HepG2 (cell line): ENCODE measurements around the gene IQGAP2. TPM values are rescaled to one million over a fixed set of nuclear protein-coding genes. Genes with fewer than 3 reads are reported as not detected.

Source experiments
- ATAC-seq: fragments of 200-7000 bp; cut with Tn5 transposase; 3 replicates; pipeline ENCODE4 v1.9.1; 2020; ENCODE audit warnings: mild to moderate bottlenecking, moderate library complexity
- BruUV-seq: library from RNA; stranded (reverse); fragments of 400-500 nt; replicated peaks from 2 replicates; lab custom pipeline; 2021; lab: Mats Ljungman, UMichigan
- CTCF ChIA-PET: fragments of 300-600 bp; formaldehyde crosslinking; extraction: SDS; loops from one replicate; lab custom pipeline; 2021; ENCODE audit warnings: low total read pairs, inconsistent platforms, low intra/inter-chr PET ratio; lab: Yijun Ruan, JAX
- POLR2A ChIA-PET: fragments of 350-600 bp; sonication (Branson Sonifier 250); formaldehyde crosslinking; loops from one replicate; lab custom pipeline; 2020; ENCODE audit warnings: antibody characterized with exemption, inconsistent platforms; lab: Yijun Ruan, JAX
- DNase-seq: peaks from one replicate; pipeline ENCODE4 v3.0.0-alpha.2; 2015; ENCODE audit warnings: low spot score
- FAIRE-seq: peaks from 3 replicates; lab custom pipeline; 2011; peaks lifted over from hg19 to GRCh38; lab: Jason Lieb, UNC
- H2AFZ ChIP-seq: one replicate; pipeline ENCODE4 v1.6.1; 2011; ENCODE audit warnings: low read length, inconsistent platforms
- H3K27ac ChIP-seq: fragments of 300-600 bp; 3 replicates; pipeline ENCODE4 v1.8.0; 2011; ENCODE audit warnings: mixed run types, mild to moderate bottlenecking, mixed read lengths, low read length, inconsistent platforms; ENCODE audit not compliant: insufficient read depth; ENCODE audit errors: extremely low read length
- H3K27me3 ChIP-seq, 2 experiments: fragments of 200-600 bp in 1 of 2; 2 replicates in 1 of 2; 3 replicates in 1 of 2; pipeline versions ENCODE4 v1.6.0 to v1.8.0; 2011; ENCODE audit warnings: low read length in 2 of 2, mild to moderate bottlenecking in 2 of 2, moderate library complexity in 2 of 2, inconsistent platforms in 1 of 2; ENCODE audit not compliant: insufficient read depth in 2 of 2, control insufficient read depth in 1 of 2
- H3K36me3 ChIP-seq, 2 experiments: fragments of 200-600 bp in 1 of 2; replicated peaks in 1 of 2; 2 replicates in 1 of 2; 3 replicates in 1 of 2; pipeline versions ENCODE4 v1.5.1 to v1.8.0; 2011; ENCODE audit warnings: low read length in 2 of 2, inconsistent platforms in 1 of 2; ENCODE audit not compliant: insufficient read depth in 2 of 2, control insufficient read depth in 1 of 2
- H3K4me1 ChIP-seq: 2 replicates; pipeline ENCODE4 v1.5.1; 2012; ENCODE audit warnings: low read length, inconsistent platforms; ENCODE audit not compliant: insufficient read depth
- H3K4me2 ChIP-seq: 2 replicates; pipeline ENCODE4 v1.6.0; 2011; ENCODE audit warnings: low read depth, low read length, inconsistent platforms
- H3K4me3 ChIP-seq, 3 experiments: fragments of 200-600 bp in 1 of 3; sonication (generic), shearing (Covaris generic) in 1 of 3; replicated peaks in 1 of 3; 2 replicates each; pipeline ENCODE4 v1.5.1; 2011 to 2016; ENCODE audit warnings: low read length in 3 of 3, inconsistent platforms in 2 of 3, low read depth in 2 of 3, mild to moderate bottlenecking in 2 of 3, control low read depth in 1 of 3, mixed read lengths in 1 of 3; ENCODE audit not compliant: insufficient read depth in 1 of 3
- H3K79me2 ChIP-seq: one replicate; pipeline ENCODE4 v1.6.1; 2011; ENCODE audit warnings: low read length, inconsistent platforms; ENCODE audit not compliant: insufficient read depth
- H3K9ac ChIP-seq: 2 replicates; pipeline ENCODE4 v1.6.0; 2011; ENCODE audit warnings: mild to moderate bottlenecking, low read depth, low read length, inconsistent platforms; ENCODE audit not compliant: insufficient read depth
- H3K9me3 ChIP-seq: 2 replicates; pipeline ENCODE4 v1.5.1; 2012; ENCODE audit warnings: mild to moderate bottlenecking, low read length
- H4K20me1 ChIP-seq: 2 replicates; pipeline ENCODE4 v1.6.0; 2011; ENCODE audit warnings: inconsistent platforms, mild to moderate bottlenecking, low read length, moderate library complexity; ENCODE audit not compliant: insufficient read depth
- CHD4 ChIP-seq: fragments of 200-600 bp; sonication (generic); IDR thresholded peaks from 2 replicates; pipeline ENCODE4 v1.7.0; 2017; ENCODE audit warnings: mild to moderate bottlenecking, low read length, borderline replicate concordance
- GATAD1 ChIP-seq: IDR thresholded peaks from 2 replicates; pipeline ENCODE4 v1.6.1; 2016; ENCODE audit warnings: missing genetic modification reagents, missing compliant biosample characterization
- GTF2F1 ChIP-seq: fragments of 150-350 bp; IDR thresholded peaks from 2 replicates; pipeline ENCODE4 v1.6.1; 2014; ENCODE audit warnings: low read length
- HNRNPUL1 ChIP-seq: fragments of 200-400 bp; formaldehyde crosslinking; IDR thresholded peaks from 2 replicates; pipeline ENCODE4 v1.6.1; 2017; ENCODE audit warnings: low read depth, mild to moderate bottlenecking, low read length, moderate library complexity
- NCOA1 ChIP-seq: sonication (generic); formaldehyde crosslinking; IDR thresholded peaks from 2 replicates; pipeline ENCODE4 v1.9.0; 2021; ENCODE audit warnings: missing genetic modification reagents
- NFATC3 ChIP-seq: sonication (generic); formaldehyde crosslinking; IDR thresholded peaks from 2 replicates; pipeline ENCODE4 v1.5.1; 2020; ENCODE audit warnings: mild to moderate bottlenecking, missing genetic modification reagents
- SYNCRIP ChIP-seq: fragments of 200-400 bp; formaldehyde crosslinking; IDR thresholded peaks from 2 replicates; pipeline ENCODE4 v1.6.1; 2018; ENCODE audit warnings: mild to moderate bottlenecking, low read depth, low read length; ENCODE audit not compliant: insufficient read depth
- U2AF2 ChIP-seq: fragments of 200-400 bp; formaldehyde crosslinking; IDR thresholded peaks from 2 replicates; pipeline ENCODE4 v1.6.1; 2017; ENCODE audit warnings: low read depth, mild to moderate bottlenecking, low read length
- ZBTB3 ChIP-seq: sonication (generic); formaldehyde crosslinking; IDR thresholded peaks from 2 replicates; pipeline ENCODE4 v1.4.0; 2020; ENCODE audit warnings: low read depth, mild to moderate bottlenecking, moderate library complexity, missing genetic modification reagents, borderline replicate concordance
- ZNF7 ChIP-seq: IDR thresholded peaks from 2 replicates; pipeline ENCODE4 v1.6.1; 2016; ENCODE audit warnings: missing biosample characterization, missing genetic modification reagents
- ZNF761 ChIP-seq: sonication (generic); formaldehyde crosslinking; conservative IDR thresholded peaks from 2 replicates; pipeline ENCODE4 v1.4.0; 2020; ENCODE audit warnings: mild to moderate bottlenecking, missing genetic modification reagents
- ZNF816 ChIP-seq: sonication (generic); formaldehyde crosslinking; IDR thresholded peaks from 2 replicates; pipeline ENCODE4 v1.8.0; 2022; ENCODE audit warnings: missing genetic modification reagents, mild to moderate bottlenecking, borderline replicate concordance
- ZSCAN20 ChIP-seq: sonication (generic); formaldehyde crosslinking; IDR thresholded peaks from 2 replicates; pipeline ENCODE4 v1.4.0; 2020; ENCODE audit warnings: missing genetic modification reagents, mild to moderate bottlenecking, borderline replicate concordance
- ZSCAN25 ChIP-seq: sonication (generic); formaldehyde crosslinking; IDR thresholded peaks from 2 replicates; pipeline ENCODE4 v1.8.0; 2022; ENCODE audit warnings: mild to moderate bottlenecking, missing genetic modification reagents
- WGBS: methylation state at CpG from one replicate; pipeline ENCODE4 v1.1.6; 2017; ENCODE audit warnings: low lambda C conversion rate; 5-methylcytosine and 5-hydroxymethylcytosine counted together
- in situ Hi-C: cut with HindIII; loops from 2 replicates; pipeline ENCODE4 v1.10.0; 2017; ENCODE audit warnings: low pct_unique_long_range_greater_than_20kb; ENCODE audit not compliant: extremely low pct_ligation_motif_present
- intact Hi-C: fragments of 100-400 bp; cut with micrococcal nuclease; formaldehyde crosslinking; loops from one replicate; pipeline ENCODE4 v1.10.0; 2022; ENCODE audit not compliant: unreplicated experiment
- polyA plus RNA-seq, 8 experiments: library from polyadenylated mRNA; depleted of rRNA in 3 of 8; stranded (reverse) in 7 of 8; unstranded in 1 of 8; fragments of >200 nt; fragmentation: Illumina TruSeq in 4 of 8; extraction: Trizol in 4 of 8; gene quantifications; 2 replicates each; pipeline versions ENCODE4 v1.2.1 to v1.2.3, GENCODE V29; 2011 to 2016; ENCODE audit warnings: low read depth in 4 of 8, missing spikeins in 1 of 8, mixed read lengths in 1 of 8; ENCODE audit not compliant: insufficient read depth in 1 of 8
- total RNA-seq, 5 experiments: library from RNA; depleted of rRNA; stranded (reverse); fragments of >200 nt; fragmentation: Illumina TruSeq; extraction: Trizol; gene quantifications; 2 replicates each; pipeline ENCODE4 v1.2.3, GENCODE V29; 2016; ENCODE audit warnings: low read depth in 1 of 5
- TF ChIP-seq, protein P1 (sequence below): sonication (generic); formaldehyde crosslinking; IDR thresholded peaks from 2 replicates; pipeline ENCODE4 v1.5.0; 2020; ENCODE audit warnings: missing genetic modification reagents, mild to moderate bottlenecking, borderline replicate concordance
- TF ChIP-seq, protein P2 (sequence below), 2 experiments: fragments of 450-650 bp in 1 of 2; sonication (generic) in 1 of 2; formaldehyde crosslinking; IDR thresholded peaks; 2 replicates each; pipeline versions ENCODE4 v1.5.0 to v1.8.0; 2020 to 2022; ENCODE audit warnings: mild to moderate bottlenecking in 1 of 2, missing genetic modification reagents in 1 of 2
- TF ChIP-seq, protein P3 (sequence below): sonication (generic); formaldehyde crosslinking; IDR thresholded peaks from 2 replicates; pipeline ENCODE4 v1.4.0; 2020; ENCODE audit warnings: missing genetic modification reagents

Gene IQGAP2
- total and polyA plus RNA-seq, 2 of the 13 experiments (the other 11 are each of a cell fraction or from before 2014, with no cell fraction given): 35.2 to 83.3 TPM

DNA sequence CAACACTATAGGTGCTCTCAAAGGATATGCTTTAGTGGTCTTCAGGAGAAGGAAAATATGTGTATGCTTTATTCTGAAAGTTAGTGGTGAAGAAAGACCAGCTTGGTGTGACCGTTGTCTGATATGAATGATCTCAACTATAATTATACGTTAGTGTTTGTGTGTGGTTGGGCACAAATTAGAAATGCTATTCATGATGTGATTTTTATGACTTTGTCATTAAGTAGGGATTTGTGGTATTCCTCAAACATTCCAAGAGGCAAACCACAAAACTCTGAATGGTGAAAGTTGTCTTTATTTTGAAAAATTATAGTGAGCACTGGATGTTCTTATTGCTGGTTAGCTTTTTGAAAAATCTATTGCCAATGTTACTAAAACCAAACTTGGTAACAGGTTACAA is 306.7 kb downstream of the IQGAP2 start:
- Histone ChIP-seq H4K20me1 (no peaks in the 10 kb centered on the region), H3K9ac (no peak overlapping the region), H3K79me2 (no peaks in the 10 kb centered on the region), H3K4me3 (no peak overlapping the region), H3K27ac (no peak overlapping the region), H3K36me3 (peaks cover 0 to 2% of the 10 kb centered on the region in 2 experiments; a peak in 2 of 5 replicates), H2AFZ (no peak overlapping the region), H3K4me2 (no peak overlapping the region), H3K9me3 (no peaks in the 10 kb centered on the region), H3K27me3 (no peaks in the 10 kb centered on the region), H3K4me1 (0 out of 2 replicates have a peak, but pooled peaks cover under 1% of the 10 kb centered on the region)
- in situ Hi-C loops: no loop called here
- WGBS: 98% methylated on average over 2 of the region's 2 CpGs
- ATAC-seq (no peak), FAIRE-seq (no peak), DNase-seq (no peak)
- POLR2A ChIA-PET: no interaction called here
- intact Hi-C loops: no loop called here
- TF ChIP-seq U2AF2 (no peak), ZNF761 (no peak)
- TF ChIP-seq, protein P1, sequence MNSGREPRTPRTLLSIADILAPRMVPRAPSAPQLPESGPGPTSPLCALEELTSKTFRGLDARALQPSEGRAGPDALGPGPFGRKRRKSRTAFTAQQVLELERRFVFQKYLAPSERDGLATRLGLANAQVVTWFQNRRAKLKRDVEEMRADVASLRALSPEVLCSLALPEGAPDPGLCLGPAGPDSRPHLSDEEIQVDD (CRISPR knock-in tag): no peak
- BruUV-seq: no TSS peak
- CTCF ChIA-PET: no interaction called here

DNA sequence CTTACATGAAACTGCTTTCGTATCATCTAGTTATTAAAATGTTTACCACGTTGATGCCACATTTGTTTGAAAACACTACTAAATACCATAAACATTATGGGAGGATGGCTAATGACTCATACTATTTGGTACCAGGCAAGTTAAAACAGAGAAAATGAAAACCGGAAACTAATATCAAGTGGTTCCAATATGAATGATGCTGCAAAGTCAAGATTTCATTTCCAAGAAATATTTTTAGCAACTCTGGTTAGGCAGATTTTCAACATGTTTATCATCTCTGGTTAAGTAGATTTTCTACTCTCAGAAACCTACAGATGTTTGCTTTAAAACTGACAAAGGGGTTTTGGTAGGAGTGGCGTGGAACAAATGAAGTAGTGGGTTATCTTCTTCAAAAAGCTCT is 307.9 kb downstream of the IQGAP2 start:
- POLR2A ChIA-PET: no interaction called here
- peaks cover 9% of the 10 kb centered on the region; the same call in 1 of the 2 replicates for H3K4me1 ChIP-seq
- no peaks in the 10 kb centered on the region; a peak in 1 of 5 replicates for H3K36me3 ChIP-seq
- H2AFZ ChIP-seq: no peak overlapping the region
- no TSS peak for BruUV-seq
- H3K9ac ChIP-seq: no peak overlapping the region
- H3K9me3 ChIP-seq: no peaks in the 10 kb centered on the region
- no peaks in the 10 kb centered on the region for H3K27me3 ChIP-seq
- CTCF ChIA-PET: no interaction called here
- no peaks in the 10 kb centered on the region for H3K79me2 ChIP-seq
- in situ Hi-C loops: no loop called here
- no peak overlapping the region for H3K4me3 ChIP-seq
- intact Hi-C loops: no loop called here
- WGBS: 98% methylated on average over 4 of the region's 4 CpGs
- H3K27ac ChIP-seq: no peak overlapping the region
- no peaks in the 10 kb centered on the region for H4K20me1 ChIP-seq
- FAIRE-seq (no peak), DNase-seq (no peak), ATAC-seq (no peak)
- no peak overlapping the region for H3K4me2 ChIP-seq
- TF ChIP-seq SYNCRIP (no peak), HNRNPUL1 (no peak), ZNF7 (CRISPR knock-in tag) (no peak), ZSCAN20 (no peak), CHD4 (no peak), GATAD1 (CRISPR knock-in tag) (no peak), NFATC3 (CRISPR knock-in tag) (no peak), ZBTB3 (CRISPR knock-in tag) (no peak), ZNF816 (CRISPR knock-in tag) (no peak), GTF2F1 (no peak), NCOA1 (CRISPR knock-in tag) (no peak), ZSCAN25 (CRISPR knock-in tag) (no peak)
- TF ChIP-seq, protein P2, sequence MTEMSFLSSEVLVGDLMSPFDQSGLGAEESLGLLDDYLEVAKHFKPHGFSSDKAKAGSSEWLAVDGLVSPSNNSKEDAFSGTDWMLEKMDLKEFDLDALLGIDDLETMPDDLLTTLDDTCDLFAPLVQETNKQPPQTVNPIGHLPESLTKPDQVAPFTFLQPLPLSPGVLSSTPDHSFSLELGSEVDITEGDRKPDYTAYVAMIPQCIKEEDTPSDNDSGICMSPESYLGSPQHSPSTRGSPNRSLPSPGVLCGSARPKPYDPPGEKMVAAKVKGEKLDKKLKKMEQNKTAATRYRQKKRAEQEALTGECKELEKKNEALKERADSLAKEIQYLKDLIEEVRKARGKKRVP (CRISPR knock-in tag; IDR thresholded peaks at IDR 0.05): no peak
- TF ChIP-seq, protein P3, sequence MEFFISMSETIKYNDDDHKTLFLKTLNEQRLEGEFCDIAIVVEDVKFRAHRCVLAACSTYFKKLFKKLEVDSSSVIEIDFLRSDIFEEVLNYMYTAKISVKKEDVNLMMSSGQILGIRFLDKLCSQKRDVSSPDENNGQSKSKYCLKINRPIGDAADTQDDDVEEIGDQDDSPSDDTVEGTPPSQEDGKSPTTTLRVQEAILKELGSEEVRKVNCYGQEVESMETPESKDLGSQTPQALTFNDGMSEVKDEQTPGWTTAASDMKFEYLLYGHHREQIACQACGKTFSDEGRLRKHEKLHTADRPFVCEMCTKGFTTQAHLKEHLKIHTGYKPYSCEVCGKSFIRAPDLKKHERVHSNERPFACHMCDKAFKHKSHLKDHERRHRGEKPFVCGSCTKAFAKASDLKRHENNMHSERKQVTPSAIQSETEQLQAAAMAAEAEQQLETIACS: no peak
